Body of pancreas (tissue), 4 donors: ENCODE results near the gene DNASE1.

Source experiments
- POLR2A ChIP-seq, 3 donors: fragments of 450-650 bp; IDR thresholded peaks; one replicate each; pipeline ENCODE4 v1.6.1; 2016; ENCODE audit warnings: antibody characterized with exemption in 3 of 3, mild to moderate bottlenecking in 2 of 3
- TF ChIP-seq, protein P1 (sequence below), 7 experiments: fragments of 450-650 bp in 4 of 7; fragments of 200-600 bp in 3 of 7; sonication (generic) in 3 of 7; IDR thresholded peaks; one replicate each; pipeline ENCODE4 v1.5.1; 2016 to 2019; ENCODE audit warnings: antibody characterized with exemption in 7 of 7

DNA sequence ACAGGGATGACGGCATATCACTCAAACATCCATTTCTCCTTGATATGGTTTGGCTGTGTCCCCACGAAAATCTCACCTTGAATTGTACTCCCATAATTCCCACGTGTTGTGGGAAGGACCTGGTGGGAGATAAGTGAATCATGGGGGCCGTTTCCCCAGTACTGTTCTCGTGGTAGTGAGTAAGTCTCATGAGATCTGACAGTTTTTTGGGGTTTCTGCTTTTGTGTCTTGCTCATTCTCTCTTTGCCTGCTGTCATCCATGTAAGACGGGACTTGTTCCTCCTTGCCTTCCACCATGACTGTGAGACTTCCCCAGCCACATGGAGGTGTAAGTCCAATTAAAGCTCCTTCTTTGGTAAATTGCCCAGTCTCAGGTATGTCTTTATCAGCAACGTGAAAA is 32.5 kb downstream of the DNASE1 start:
- no peak for TF ChIP-seq POLR2A (IDR thresholded peaks at IDR 0.05)
- TF ChIP-seq, protein P1, sequence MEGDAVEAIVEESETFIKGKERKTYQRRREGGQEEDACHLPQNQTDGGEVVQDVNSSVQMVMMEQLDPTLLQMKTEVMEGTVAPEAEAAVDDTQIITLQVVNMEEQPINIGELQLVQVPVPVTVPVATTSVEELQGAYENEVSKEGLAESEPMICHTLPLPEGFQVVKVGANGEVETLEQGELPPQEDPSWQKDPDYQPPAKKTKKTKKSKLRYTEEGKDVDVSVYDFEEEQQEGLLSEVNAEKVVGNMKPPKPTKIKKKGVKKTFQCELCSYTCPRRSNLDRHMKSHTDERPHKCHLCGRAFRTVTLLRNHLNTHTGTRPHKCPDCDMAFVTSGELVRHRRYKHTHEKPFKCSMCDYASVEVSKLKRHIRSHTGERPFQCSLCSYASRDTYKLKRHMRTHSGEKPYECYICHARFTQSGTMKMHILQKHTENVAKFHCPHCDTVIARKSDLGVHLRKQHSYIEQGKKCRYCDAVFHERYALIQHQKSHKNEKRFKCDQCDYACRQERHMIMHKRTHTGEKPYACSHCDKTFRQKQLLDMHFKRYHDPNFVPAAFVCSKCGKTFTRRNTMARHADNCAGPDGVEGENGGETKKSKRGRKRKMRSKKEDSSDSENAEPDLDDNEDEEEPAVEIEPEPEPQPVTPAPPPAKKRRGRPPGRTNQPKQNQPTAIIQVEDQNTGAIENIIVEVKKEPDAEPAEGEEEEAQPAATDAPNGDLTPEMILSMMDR (IDR thresholded peaks at IDR 0.05) = no peak
